ENCODE data around the gene LRRC25.

LRRC25 gene

GRCh38 chr19:18346091-18346490, 51.3 kb downstream of the LRRC25 start:
- TF ChIP-seq REST (IDR thresholded peaks at IDR 0.05; ENCODE audit: insufficient read depth in 1 of 2, low read depth in 2 of 2, low read length in 2 of 2), result no peak
- TF ChIP-seq TAF1 (IDR thresholded peaks at IDR 0.05; ENCODE audit: borderline replicate concordance, insufficient read depth, low read length), result no peak
- TF ChIP-seq POLR2AphosphoS5 (IDR thresholded peaks at IDR 0.05; ENCODE audit: low read depth, low read length), result no peak
- no peak for TF ChIP-seq SIN3A (IDR thresholded peaks at IDR 0.05; ENCODE audit: borderline replicate concordance, insufficient read depth, low read length)
- TF ChIP-seq FOXP2 (optimal IDR thresholded peaks at IDR 0.05; ENCODE audit: borderline replicate concordance, extremely low read depth, extremely low read length, insufficient read depth), result no peak

GRCh38 chr19:18345296-18345695, 52.1 kb downstream of the LRRC25 start:
- TF ChIP-seq TAF1 (IDR thresholded peaks at IDR 0.05; ENCODE audit: borderline replicate concordance, insufficient read depth, low read length), result no peak
- TF ChIP-seq POLR2AphosphoS5 (IDR thresholded peaks at IDR 0.05; ENCODE audit: low read depth, low read length), result no peak
- no peak for TF ChIP-seq FOXP2 (optimal IDR thresholded peaks at IDR 0.05; ENCODE audit: borderline replicate concordance, extremely low read depth, extremely low read length, insufficient read depth)
- no peak for TF ChIP-seq SIN3A (IDR thresholded peaks at IDR 0.05; ENCODE audit: borderline replicate concordance, insufficient read depth, low read length)
- no peak for TF ChIP-seq REST (IDR thresholded peaks at IDR 0.05; ENCODE audit: insufficient read depth in 1 of 2, low read depth in 2 of 2, low read length in 2 of 2)

GRCh38 chr19:18344582-18344950, 52.9 kb downstream of the LRRC25 start:
- TF ChIP-seq POLR2AphosphoS5 (IDR thresholded peaks at IDR 0.05; ENCODE audit: low read depth, low read length) (no peak), TAF1 (IDR thresholded peaks at IDR 0.05; ENCODE audit: borderline replicate concordance, insufficient read depth, low read length) (no peak)

DNA sequence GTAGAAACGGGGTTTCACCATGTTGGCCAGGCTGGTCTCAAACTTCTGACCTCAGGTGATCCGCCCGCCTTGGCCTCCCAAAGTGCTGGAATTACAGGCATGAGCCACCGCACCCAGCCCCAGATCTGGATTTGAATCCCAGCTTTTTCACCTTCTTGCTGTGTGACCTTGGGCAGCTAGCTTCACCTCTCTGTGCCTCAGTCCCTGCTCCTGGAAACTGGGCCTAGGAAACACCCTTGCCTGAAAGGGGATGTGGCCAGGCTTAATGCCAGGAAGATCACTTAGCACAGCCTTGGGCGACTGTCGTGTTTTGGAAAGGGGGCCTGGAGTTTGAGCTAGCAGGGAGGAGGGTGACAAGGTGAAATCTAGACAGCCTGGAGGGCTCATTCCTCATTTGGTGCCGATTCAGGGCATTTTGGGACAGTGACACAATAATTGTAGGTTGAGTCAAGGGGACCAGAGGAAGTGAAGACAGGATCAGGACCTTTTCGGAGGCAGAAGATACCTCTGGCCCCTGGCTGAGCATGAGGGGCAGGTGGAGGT, 55.3 kb downstream of the LRRC25 start:
- TF ChIP-seq POLR2AphosphoS5 (IDR thresholded peaks at IDR 0.05; ENCODE audit: low read depth, low read length), result no peak

All from PFSK-1 (cell line).